ENCODE results near the gene ATF6.

Gene ATF6

GRCh38 chr1:161728376-161729226 lies 37.5 kb upstream of the ATF6 start:
- TF ChIP-seq, protein P1, sequence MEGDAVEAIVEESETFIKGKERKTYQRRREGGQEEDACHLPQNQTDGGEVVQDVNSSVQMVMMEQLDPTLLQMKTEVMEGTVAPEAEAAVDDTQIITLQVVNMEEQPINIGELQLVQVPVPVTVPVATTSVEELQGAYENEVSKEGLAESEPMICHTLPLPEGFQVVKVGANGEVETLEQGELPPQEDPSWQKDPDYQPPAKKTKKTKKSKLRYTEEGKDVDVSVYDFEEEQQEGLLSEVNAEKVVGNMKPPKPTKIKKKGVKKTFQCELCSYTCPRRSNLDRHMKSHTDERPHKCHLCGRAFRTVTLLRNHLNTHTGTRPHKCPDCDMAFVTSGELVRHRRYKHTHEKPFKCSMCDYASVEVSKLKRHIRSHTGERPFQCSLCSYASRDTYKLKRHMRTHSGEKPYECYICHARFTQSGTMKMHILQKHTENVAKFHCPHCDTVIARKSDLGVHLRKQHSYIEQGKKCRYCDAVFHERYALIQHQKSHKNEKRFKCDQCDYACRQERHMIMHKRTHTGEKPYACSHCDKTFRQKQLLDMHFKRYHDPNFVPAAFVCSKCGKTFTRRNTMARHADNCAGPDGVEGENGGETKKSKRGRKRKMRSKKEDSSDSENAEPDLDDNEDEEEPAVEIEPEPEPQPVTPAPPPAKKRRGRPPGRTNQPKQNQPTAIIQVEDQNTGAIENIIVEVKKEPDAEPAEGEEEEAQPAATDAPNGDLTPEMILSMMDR (IDR thresholded peaks at IDR 0.05; ENCODE audit: low read length, missing control alignments) = no peak
- H3K4me3 ChIP-seq (replicated peaks; ENCODE audit: low read depth, low read length) = no peak overlapping the region
- DNase-seq (ENCODE audit: low read depth) = no peak

GRCh38 chr1:161730050-161730564 lies 36.0 kb upstream of the ATF6 start:
- TF ChIP-seq, protein P1 (IDR thresholded peaks at IDR 0.05; ENCODE audit: low read length, missing control alignments) = no peak
- peak; percentile 51 for DNase-seq (ENCODE audit: low read depth)
- H3K4me3 ChIP-seq (replicated peaks; ENCODE audit: low read depth, low read length) = no peak overlapping the region

DNA sequence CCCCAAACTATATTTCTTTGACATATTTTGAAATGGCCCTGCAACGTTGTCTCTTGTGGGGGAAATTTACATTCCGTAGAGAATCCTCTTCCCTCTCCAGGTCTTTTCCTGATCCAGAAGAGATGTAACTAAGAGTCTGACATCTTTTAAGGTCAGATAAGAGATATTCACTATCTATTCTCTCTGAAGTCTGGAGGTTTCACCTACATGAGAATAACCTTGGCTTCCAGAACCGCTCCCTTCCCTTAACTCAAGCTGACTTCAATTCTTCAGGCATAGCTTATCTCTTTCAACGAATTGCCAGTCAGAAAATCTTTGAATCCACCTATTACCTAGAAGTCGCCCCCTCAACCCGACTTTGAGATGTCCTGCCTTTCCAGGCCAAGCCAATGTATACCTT lies 34.9 kb upstream of the ATF6 start:
- H3K4me3 ChIP-seq (replicated peaks; ENCODE audit: low read depth, low read length) = no peak overlapping the region
- TF ChIP-seq, protein P1 (IDR thresholded peaks at IDR 0.05; ENCODE audit: low read length, missing control alignments) = no peak
- no peak for DNase-seq (ENCODE audit: low read depth)

DNA sequence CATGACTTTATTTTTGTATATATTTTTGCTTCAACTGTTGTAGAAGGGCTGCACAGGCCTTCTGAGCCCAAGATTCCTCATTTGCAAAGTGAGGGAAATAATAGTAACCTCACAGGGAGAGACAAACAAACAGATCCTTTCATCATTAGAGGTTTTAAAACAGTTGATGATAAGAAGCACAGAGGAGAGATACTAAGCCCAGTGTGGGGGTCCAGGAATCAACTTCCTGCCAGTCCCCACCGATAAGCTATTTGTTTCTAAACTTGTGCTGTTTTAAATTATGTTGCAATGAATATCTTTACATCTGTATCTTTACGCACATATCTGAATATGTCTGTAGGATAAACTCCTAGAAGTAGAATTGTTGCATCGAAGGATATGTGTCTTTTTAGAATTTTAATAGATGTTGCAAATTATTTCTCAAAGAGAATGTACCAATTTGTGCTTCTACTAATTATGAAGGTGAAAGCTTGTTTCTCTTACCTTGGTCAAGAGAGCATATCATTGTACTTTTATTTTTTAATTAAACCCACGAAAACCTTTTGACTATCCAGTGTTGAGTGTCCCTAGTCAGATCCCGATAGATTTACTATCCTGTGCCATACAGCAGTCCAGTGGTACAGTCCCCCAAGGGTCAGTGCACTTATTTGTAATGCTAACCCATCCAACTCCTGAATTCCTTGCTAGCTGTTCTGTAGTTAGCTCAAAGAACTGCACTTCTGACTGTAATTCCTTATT lies 34.0 kb upstream of the ATF6 start:
- H3K4me3 ChIP-seq (replicated peaks; ENCODE audit: low read depth, low read length) = no peak overlapping the region
- no peak for DNase-seq (ENCODE audit: low read depth)
- TF ChIP-seq, protein P1 (IDR thresholded peaks at IDR 0.05; ENCODE audit: low read length, missing control alignments) = no peak

DNA sequence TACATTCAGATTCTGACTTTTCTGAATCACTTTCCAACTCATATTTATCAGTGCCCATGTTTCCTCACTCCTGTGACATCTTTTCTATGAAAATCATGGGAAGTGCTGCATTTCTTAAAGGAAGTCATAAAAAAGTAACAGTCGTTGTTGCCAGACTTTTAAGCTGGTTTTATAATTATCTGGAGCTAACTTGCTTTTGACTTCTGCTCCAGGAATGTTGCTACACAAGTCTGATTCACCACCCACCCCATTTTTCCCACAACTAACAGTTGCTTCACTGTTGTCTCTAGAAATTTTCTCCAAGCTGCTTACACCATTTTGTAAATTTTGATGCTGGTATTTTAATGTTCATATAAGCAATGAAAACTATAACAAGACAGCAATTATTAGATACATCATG lies 32.6 kb upstream of the ATF6 start:
- TF ChIP-seq, protein P1 (IDR thresholded peaks at IDR 0.05; ENCODE audit: low read length, missing control alignments) = no peak
- DNase-seq (ENCODE audit: low read depth) = peak; percentile 92
- H3K4me3 ChIP-seq (replicated peaks; ENCODE audit: low read depth, low read length) = no peak overlapping the region

GRCh38 chr1:161735837-161736236 lies 30.3 kb upstream of the ATF6 start:
- H3K4me3 ChIP-seq (replicated peaks; ENCODE audit: low read depth, low read length) = no peak overlapping the region
- TF ChIP-seq, protein P1 (IDR thresholded peaks at IDR 0.05; ENCODE audit: low read length, missing control alignments) = no peak
- DNase-seq (ENCODE audit: low read depth) = no peak

Measured in fibroblast of pulmonary artery (primary cell).